22Rv1 (cell line): ENCODE measurements around the gene RBMS3.

Experiments used
- ZFX ChIP-seq: fragments of 450-650 bp; IDR thresholded peaks from 2 replicates; pipeline ENCODE4 v1.6.1; 2017; ENCODE audit warnings: antibody characterized with exemption, borderline replicate concordance
- TF ChIP-seq, protein P1 (sequence below): fragments of 450-650 bp; IDR thresholded peaks from 2 replicates; pipeline ENCODE4 v1.5.1; 2017; ENCODE audit warnings: mild to moderate bottlenecking

DNA sequence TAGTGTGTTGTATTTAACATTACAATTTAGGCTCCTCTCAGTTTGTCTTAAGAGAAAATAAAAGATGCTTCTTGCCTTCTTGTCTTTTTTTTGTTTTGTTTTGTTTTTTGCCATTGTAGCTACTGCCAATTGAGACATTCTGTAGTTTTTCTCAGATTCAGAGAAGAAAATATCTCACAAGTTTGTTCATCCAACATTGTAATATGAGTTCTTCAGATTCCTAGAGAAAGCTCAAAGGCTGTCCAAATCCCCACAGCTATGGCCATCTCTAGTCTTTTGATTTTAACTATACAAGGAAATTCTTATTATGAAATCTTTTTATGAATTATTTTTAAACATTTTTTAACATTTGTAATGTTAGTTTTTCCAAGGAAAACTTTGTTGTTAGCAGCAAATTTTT is 264.7 kb downstream of the RBMS3 start:
- TF ChIP-seq, protein P1, sequence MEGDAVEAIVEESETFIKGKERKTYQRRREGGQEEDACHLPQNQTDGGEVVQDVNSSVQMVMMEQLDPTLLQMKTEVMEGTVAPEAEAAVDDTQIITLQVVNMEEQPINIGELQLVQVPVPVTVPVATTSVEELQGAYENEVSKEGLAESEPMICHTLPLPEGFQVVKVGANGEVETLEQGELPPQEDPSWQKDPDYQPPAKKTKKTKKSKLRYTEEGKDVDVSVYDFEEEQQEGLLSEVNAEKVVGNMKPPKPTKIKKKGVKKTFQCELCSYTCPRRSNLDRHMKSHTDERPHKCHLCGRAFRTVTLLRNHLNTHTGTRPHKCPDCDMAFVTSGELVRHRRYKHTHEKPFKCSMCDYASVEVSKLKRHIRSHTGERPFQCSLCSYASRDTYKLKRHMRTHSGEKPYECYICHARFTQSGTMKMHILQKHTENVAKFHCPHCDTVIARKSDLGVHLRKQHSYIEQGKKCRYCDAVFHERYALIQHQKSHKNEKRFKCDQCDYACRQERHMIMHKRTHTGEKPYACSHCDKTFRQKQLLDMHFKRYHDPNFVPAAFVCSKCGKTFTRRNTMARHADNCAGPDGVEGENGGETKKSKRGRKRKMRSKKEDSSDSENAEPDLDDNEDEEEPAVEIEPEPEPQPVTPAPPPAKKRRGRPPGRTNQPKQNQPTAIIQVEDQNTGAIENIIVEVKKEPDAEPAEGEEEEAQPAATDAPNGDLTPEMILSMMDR, result no peak
- no peak for TF ChIP-seq ZFX
